Measurements from ENCODE around the gene FLNC. TPM values are rescaled to one million over a fixed set of nuclear protein-coding genes. Genes with fewer than 3 reads are reported as not detected.

The FLNC gene
- total and polyA plus RNA-seq, 2 of the 4 experiments (the other 2 are of a cell fraction): 116 to 154 TPM

- dilution Hi-C loops (cut with HindIII; ENCODE audit: low sequenced_read_pairs, unreplicated experiment): no loop called here
- H2AFZ ChIP-seq (replicated peaks; ENCODE audit: low read length, poor library complexity): peak overlapping the region; percentile 54
Observed at GRCh38 chr7:128831994-128832879, 2.0 kb downstream of the FLNC start.

More at GRCh38 chr7:128831994-128832879, 2.0 kb downstream of the FLNC start:
- H3K9ac ChIP-seq (ENCODE audit: low read depth, low read length): peak overlapping the region; percentile 87
- no peaks in the 10 kb centered on the region for H3K9me3 ChIP-seq (ENCODE audit: control insufficient read depth, insufficient read depth, low read length)
- TF ChIP-seq FOS (IDR thresholded peaks at IDR 0.05; ENCODE audit: low read depth, low read length) (no peak), MAZ (IDR thresholded peaks at IDR 0.05; ENCODE audit: borderline replicate concordance, low read depth, low read length) (peak; percentile 34; the same call in 1 of the 2 replicates), NFE2L2 (IDR thresholded peaks at IDR 0.05; ENCODE audit: low read depth, low read length) (peak; percentile 29; the same call in 1 of the 2 replicates)
- peak overlapping the region; percentile 76 for H4K91ac ChIP-seq (ENCODE audit: insufficient read depth, low read depth, low read length)
- peak overlapping the region; percentile 90 for H2BK5ac ChIP-seq (ENCODE audit: low read depth, low read length, poor library complexity, severe bottlenecking)
- POLR2A ChIA-PET (ENCODE audit: unreplicated experiment): interaction anchor here (0.6 to 1.9 kb wide), 4 partner anchors 76 to 816 kb away, joined by 3 to 12 read pairs (median 4); partner anchors contain the start of gene CALU
- H3K4ac ChIP-seq (ENCODE audit: low read depth, low read length): peak overlapping the region; percentile 59
- H3K36me3 ChIP-seq (ENCODE audit: control insufficient read depth, insufficient read depth, low read length): peaks cover 23% of the 10 kb centered on the region
- 14% methylated on average over 4 of the region's 22 CpGs; no CpG with 5 or more reads in 1 of the 2 experiments for WGBS, 2 experiments (ENCODE audit: extremely low coverage in 2 of 2, insufficient read length in 1 of 2)
- H3K27me3 ChIP-seq (ENCODE audit: control insufficient read depth, insufficient read depth, low read length): no peaks in the 10 kb centered on the region
- in situ Hi-C loops (cut with MboI; ENCODE audit: low sequenced_read_pairs) (no loop called here), intact Hi-C loops (cut with micrococcal nuclease) (loop anchor here (5.0 kb wide), 1 partner anchor 90 kb away; no protein-coding TSS in a partner anchor)
- H3K9me1 ChIP-seq (ENCODE audit: insufficient read depth, low read length): peaks cover 5% of the 10 kb centered on the region
- H3K14ac ChIP-seq (replicated peaks; ENCODE audit: low read depth, low read length): peak overlapping the region; percentile 89
- no TSS peak for BruUV-seq (replicated peaks)
- H3K4me3 ChIP-seq (ENCODE audit: insufficient read depth, low read depth, low read length): peak overlapping the region; percentile 99
- peak overlapping the region; percentile 81 for H3K56ac ChIP-seq (ENCODE audit: extremely low read depth, insufficient read depth, low read length)
- peak overlapping the region; percentile 66 for H2BK120ac ChIP-seq (ENCODE audit: low read depth, low read length)
- H2AK5ac ChIP-seq (ENCODE audit: low read depth, low read length): peak overlapping the region; percentile 65
- H4K5ac ChIP-seq (ENCODE audit: low read depth, low read length): peak overlapping the region; percentile 81
- H3K27ac ChIP-seq (ENCODE audit: insufficient read depth, low read length): peak overlapping the region; percentile 95
- peak overlapping the region; percentile 95 for H3K4me2 ChIP-seq (ENCODE audit: low read depth, low read length)
- H4K8ac ChIP-seq (ENCODE audit: low read depth in 2 of 2, low read length in 2 of 2): peak overlapping the region; percentile 49 to 62; a peak in 2 of 4 replicates
- no peak overlapping the region for H2BK20ac ChIP-seq (ENCODE audit: low read depth, low read length)
- CTCF ChIA-PET: interaction anchor here (0.6 to 0.9 kb wide), 2 partner anchors 43 to 224 kb away, joined by 3 read pairs; no protein-coding TSS in a partner anchor
- peaks cover 4 to 59% of the 10 kb centered on the region in 2 experiments; a peak in 3 of 4 replicates for H3K79me1 ChIP-seq (ENCODE audit: low read depth in 1 of 2, low read length in 2 of 2)
- ATAC-seq (ENCODE audit: low read depth): peak; percentile 0
- DNase-seq: peak; percentile 30
- H3K4me1 ChIP-seq (ENCODE audit: control insufficient read depth, insufficient read depth, low read length): peaks cover 39% of the 10 kb centered on the region
- peak overlapping the region; percentile 97 for H2AK9ac ChIP-seq (replicated peaks; ENCODE audit: low read depth, low read length, poor library complexity)
- peak overlapping the region; percentile 55 for H3K23ac ChIP-seq (ENCODE audit: low read depth, low read length)
- peaks cover 81% of the 10 kb centered on the region for H4K20me1 ChIP-seq (ENCODE audit: insufficient read depth, low read length)
- peak overlapping the region; percentile 77 for H3K18ac ChIP-seq (ENCODE audit: low read depth, low read length)
- peak overlapping the region; percentile 8; the same call in 1 of the 3 replicates for H2BK15ac ChIP-seq (ENCODE audit: low read depth, low read length)

All from IMR-90 (cell line).